Hepatocyte (in vitro differentiated cells): Measurements from ENCODE around the gene EPHA8.

ENCODE experiments used
- EZH2 ChIP-seq: fragments of 200-600 bp; sonication (generic); IDR thresholded peaks from 2 replicates; pipeline ENCODE4 v1.6.1; 2016; ENCODE audit warnings: antibody characterized with exemption, mild to moderate bottlenecking, borderline replicate concordance
- EZH2phosphoT487 ChIP-seq: fragments of 200-600 bp; sonication (generic); IDR thresholded peaks from one replicate; pipeline ENCODE4 v1.6.1; 2018; ENCODE audit warnings: antibody characterized with exemption, mild to moderate bottlenecking, low read depth, moderate library complexity; ENCODE audit not compliant: unreplicated experiment, severe bottlenecking
- TF ChIP-seq, protein P1 (sequence below): fragments of 200-600 bp; sonication (generic); IDR thresholded peaks from 2 replicates; pipeline ENCODE4 v1.5.1; 2016; ENCODE audit warnings: antibody characterized with exemption, mild to moderate bottlenecking; ENCODE audit not compliant: poor library complexity

DNA sequence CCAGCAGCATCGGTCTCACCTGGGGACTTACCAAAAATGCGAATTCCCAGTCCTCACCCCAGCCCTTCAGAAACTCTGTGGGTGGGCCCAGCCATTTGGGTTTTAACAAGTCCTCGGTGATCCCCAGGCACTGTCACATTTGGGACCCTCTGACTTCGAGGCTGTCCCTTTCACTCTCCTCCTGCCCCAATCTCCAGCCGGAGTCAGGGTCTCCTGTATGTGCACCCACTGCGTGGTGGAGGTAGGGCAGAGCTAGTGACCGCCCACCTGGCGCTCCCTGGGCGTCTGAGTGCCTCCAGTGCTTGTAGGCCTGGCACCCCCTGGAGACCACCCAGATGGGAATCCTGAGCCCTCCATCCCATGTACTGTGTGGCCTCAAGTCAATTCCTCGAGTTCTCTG lies 31.1 kb downstream of the EPHA8 start:
- TF ChIP-seq EZH2 (no peak), EZH2phosphoT487 (no peak)
- TF ChIP-seq, protein P1, sequence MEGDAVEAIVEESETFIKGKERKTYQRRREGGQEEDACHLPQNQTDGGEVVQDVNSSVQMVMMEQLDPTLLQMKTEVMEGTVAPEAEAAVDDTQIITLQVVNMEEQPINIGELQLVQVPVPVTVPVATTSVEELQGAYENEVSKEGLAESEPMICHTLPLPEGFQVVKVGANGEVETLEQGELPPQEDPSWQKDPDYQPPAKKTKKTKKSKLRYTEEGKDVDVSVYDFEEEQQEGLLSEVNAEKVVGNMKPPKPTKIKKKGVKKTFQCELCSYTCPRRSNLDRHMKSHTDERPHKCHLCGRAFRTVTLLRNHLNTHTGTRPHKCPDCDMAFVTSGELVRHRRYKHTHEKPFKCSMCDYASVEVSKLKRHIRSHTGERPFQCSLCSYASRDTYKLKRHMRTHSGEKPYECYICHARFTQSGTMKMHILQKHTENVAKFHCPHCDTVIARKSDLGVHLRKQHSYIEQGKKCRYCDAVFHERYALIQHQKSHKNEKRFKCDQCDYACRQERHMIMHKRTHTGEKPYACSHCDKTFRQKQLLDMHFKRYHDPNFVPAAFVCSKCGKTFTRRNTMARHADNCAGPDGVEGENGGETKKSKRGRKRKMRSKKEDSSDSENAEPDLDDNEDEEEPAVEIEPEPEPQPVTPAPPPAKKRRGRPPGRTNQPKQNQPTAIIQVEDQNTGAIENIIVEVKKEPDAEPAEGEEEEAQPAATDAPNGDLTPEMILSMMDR: no peak
